Testis (tissue), 3 donors: Measurements from ENCODE around the gene CHIC1. TPM values are rescaled to one million over a fixed set of nuclear protein-coding genes. Genes with fewer than 3 reads are reported as not detected.
"Not testable (repeated sequence)": the region's sequence is repeated elsewhere in the genome, so short reads cannot be mapped to it uniquely, and the experiment has no call there.

Source experiments
- DNase-seq: peaks from one replicate; pipeline ENCODE4 v3.0.0-alpha.2; 2019
- H3K27ac ChIP-seq, 2 donors: fragments of 200-600 bp; sonication (generic); one replicate each; pipeline ENCODE4 v1.5.1; 2019
- H3K27me3 ChIP-seq: fragments of 200-600 bp; sonication (generic); one replicate; pipeline ENCODE4 v1.5.1; 2019
- H3K36me3 ChIP-seq: fragments of 200-600 bp; sonication (generic); one replicate; pipeline ENCODE4 v1.5.1; 2017; ENCODE audit warnings: low read depth; ENCODE audit errors: missing control alignments
- H3K4me1 ChIP-seq: fragments of 200-600 bp; sonication (generic); one replicate; pipeline ENCODE4 v1.5.1; 2019
- H3K4me3 ChIP-seq, 2 donors: fragments of 200-600 bp; sonication (generic); one replicate each; pipeline ENCODE4 v1.5.1; 2017 to 2019
- H3K9me3 ChIP-seq: fragments of 200-600 bp; sonication (generic); one replicate; pipeline ENCODE4 v1.5.1; 2017
- POLR2A ChIP-seq: fragments of 450-650 bp; IDR thresholded peaks from one replicate; pipeline ENCODE4 v1.6.1; 2017; ENCODE audit warnings: antibody characterized with exemption, mild to moderate bottlenecking, moderate library complexity
- WGBS, 2 donors: methylation state at CpG; one replicate each; pipeline ENCODE4 v1.1.5; 2018; 5-methylcytosine and 5-hydroxymethylcytosine counted together
- intact Hi-C: fragments of 100-400 bp; cut with DNase I; formaldehyde crosslinking; loops from one replicate; pipeline ENCODE4 v1.15.1; 2023; ENCODE audit warnings: low total_unique reads
- polyA plus RNA-seq: library from polyadenylated mRNA; stranded (reverse); fragments of 350-450 nt; fragmentation: Illumina TruSeq; extraction: RNeasy Lipid Tissue Mini Kit (QIAGEN cat#74804); gene quantifications from one replicate; pipeline ENCODE4 v1.2.3, GENCODE V29; 2014; ENCODE audit warnings: low read depth, low replicate concordance; ENCODE audit not compliant: insufficient read depth
- total RNA-seq, 2 donors: library from RNA; depleted of rRNA; stranded (reverse); fragments of >200 nt; gene quantifications; one replicate each; pipeline ENCODE4 v1.2.3, GENCODE V29; 2016
- TF ChIP-seq, protein P1 (sequence below), 3 experiments: fragments of 450-650 bp in 2 of 3; fragments of 200-600 bp in 1 of 3; sonication (generic) in 1 of 3; IDR thresholded peaks; one replicate each; pipeline ENCODE4 v1.5.1; 2016 to 2019; ENCODE audit warnings: antibody characterized with exemption in 3 of 3, mild to moderate bottlenecking in 2 of 3, moderate library complexity in 1 of 3

Gene CHIC1
- total and polyA plus RNA-seq, 3 donors from 2014 or later: 4.0 to 8.6 (median 7.8) TPM

DNA sequence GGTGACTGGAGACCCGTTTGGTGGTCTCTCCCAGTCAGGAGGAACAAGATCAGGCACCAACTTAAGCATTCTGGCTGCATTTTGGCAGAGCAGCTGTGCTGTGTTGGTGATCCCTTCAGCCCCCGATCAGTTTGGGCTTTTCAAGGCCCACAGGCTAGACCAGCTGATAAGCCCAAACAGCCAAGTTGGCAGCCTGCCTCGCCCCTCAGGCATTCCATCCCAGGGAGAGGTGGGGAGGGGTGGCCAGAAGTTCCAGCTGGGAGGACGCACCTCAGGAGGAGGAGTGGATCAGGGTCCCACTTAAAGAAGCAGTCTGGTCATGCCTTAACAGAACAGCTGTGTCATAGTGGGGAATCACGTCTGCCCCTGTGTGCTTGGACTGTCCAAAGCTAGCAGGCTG lies 105.8 kb downstream of the CHIC1 start:
- Histone ChIP-seq H3K27me3 (no peaks in the 10 kb centered on the region), H3K9me3 (no peaks in the 10 kb centered on the region), H3K4me3 (no peak overlapping the region), H3K4me1 (no peaks in the 10 kb centered on the region), H3K36me3 (no peaks in the 10 kb centered on the region), H3K27ac (no peak overlapping the region)
- WGBS, 2 donors: 21% methylated on average over 4 of the region's 5 CpGs; no CpG with 5 or more reads in 1 of the 2 donors
- DNase-seq: no peak
- TF ChIP-seq, protein P1, sequence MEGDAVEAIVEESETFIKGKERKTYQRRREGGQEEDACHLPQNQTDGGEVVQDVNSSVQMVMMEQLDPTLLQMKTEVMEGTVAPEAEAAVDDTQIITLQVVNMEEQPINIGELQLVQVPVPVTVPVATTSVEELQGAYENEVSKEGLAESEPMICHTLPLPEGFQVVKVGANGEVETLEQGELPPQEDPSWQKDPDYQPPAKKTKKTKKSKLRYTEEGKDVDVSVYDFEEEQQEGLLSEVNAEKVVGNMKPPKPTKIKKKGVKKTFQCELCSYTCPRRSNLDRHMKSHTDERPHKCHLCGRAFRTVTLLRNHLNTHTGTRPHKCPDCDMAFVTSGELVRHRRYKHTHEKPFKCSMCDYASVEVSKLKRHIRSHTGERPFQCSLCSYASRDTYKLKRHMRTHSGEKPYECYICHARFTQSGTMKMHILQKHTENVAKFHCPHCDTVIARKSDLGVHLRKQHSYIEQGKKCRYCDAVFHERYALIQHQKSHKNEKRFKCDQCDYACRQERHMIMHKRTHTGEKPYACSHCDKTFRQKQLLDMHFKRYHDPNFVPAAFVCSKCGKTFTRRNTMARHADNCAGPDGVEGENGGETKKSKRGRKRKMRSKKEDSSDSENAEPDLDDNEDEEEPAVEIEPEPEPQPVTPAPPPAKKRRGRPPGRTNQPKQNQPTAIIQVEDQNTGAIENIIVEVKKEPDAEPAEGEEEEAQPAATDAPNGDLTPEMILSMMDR (IDR thresholded peaks at IDR 0.05): no peak
- no peak for TF ChIP-seq POLR2A
- intact Hi-C loops: no loop called here

DNA sequence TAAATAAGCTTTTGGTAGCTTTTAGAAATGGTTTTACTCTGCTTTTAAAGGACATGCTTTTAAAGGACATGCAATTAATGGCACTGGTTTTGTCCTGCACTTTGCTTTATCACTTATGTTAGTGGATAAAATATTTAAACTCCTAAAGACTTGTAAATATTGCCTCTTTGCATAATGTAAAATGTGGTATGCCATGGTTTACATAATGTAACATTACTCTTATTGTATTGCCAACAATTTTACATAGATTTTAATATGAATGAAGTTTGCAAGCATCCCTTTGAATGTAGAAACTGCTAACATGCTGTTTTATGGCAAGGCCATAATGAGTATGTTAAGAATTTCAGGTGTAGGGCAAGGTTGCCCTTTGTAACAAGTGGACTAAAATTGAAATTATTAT lies 118.4 kb downstream of the CHIC1 start:
- no peak for DNase-seq
- TF ChIP-seq POLR2A: no peak
- TF ChIP-seq, protein P1 (IDR thresholded peaks at IDR 0.05): no peak
- Histone ChIP-seq H3K27ac (no peak overlapping the region), H3K4me1 (no peaks in the 10 kb centered on the region), H3K27me3 (no peaks in the 10 kb centered on the region), H3K4me3 (no peak overlapping the region), H3K36me3 (no peaks in the 10 kb centered on the region), H3K9me3 (no peaks in the 10 kb centered on the region)
- intact Hi-C loops: no loop called here

DNA sequence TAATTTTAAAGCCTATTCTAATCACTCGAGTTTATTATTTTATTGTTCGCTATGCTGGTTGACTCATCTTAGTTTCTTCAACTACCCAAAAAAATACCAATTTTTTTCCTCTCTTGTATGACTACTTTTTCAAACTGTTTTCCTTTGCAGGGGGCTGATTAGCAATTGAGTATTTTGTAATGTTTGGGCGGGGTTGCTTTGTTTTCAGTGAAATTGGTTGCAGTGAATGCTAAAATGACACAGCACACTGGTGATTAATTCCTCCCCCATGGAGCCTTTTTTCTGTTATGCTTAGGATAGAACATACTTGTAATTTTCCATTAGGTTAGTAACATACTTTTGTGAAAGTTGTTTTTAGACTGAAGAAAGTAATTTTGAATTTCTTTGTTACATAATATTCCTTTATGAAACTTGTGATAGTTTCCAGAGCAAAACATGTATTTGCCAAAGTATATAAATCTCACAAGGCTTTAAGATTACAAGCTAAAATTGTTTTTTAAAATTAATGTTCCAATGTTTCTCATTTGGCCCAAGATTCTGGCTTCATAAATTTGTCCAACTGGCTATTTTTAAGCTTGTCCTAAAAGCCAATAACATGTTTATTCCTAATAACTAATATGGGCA lies 120.4 kb downstream of the CHIC1 start:
- intact Hi-C loops: no loop called here
- 82 to 83% methylated on average over 3 of the region's 3 CpGs for WGBS, 2 donors

DNA sequence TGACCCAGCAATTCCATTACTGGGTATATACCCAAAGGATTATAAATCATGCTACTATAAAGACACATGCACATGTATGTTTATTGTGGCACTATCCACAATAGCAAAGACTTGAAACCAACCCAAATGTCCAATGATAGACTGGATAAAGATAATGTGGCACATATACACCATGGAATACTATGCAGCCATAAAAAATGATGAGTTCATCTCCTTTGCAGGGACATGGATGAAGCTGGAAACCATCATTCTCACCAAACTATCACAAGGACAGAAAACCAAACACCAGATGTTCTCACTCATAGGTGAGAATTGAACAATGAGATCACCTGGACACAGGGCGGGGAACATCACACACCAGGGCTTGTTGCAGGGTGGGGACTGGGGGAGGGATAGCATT lies 144.0 kb downstream of the CHIC1 start:
- H3K36me3 ChIP-seq, H3K27me3 ChIP-seq, H3K4me3 ChIP-seq, H3K4me1 ChIP-seq, H3K9me3 ChIP-seq, DNase-seq, intact Hi-C loops, H3K27ac ChIP-seq: not testable (repeated sequence)
- 80 to 100% methylated on average over 1 of the region's 1 CpG for WGBS, 2 donors

More for the DNA sequence above, 120.4 kb downstream of the CHIC1 start:
- Histone ChIP-seq H3K4me3 (no peak overlapping the region), H3K27me3 (no peaks in the 10 kb centered on the region), H3K9me3 (no peaks in the 10 kb centered on the region), H3K27ac (no peak overlapping the region), H3K4me1 (no peaks in the 10 kb centered on the region), H3K36me3 (no peaks in the 10 kb centered on the region)
- TF ChIP-seq, protein P1 (IDR thresholded peaks at IDR 0.05): no peak
- TF ChIP-seq POLR2A: no peak
- DNase-seq: no peak

DNA sequence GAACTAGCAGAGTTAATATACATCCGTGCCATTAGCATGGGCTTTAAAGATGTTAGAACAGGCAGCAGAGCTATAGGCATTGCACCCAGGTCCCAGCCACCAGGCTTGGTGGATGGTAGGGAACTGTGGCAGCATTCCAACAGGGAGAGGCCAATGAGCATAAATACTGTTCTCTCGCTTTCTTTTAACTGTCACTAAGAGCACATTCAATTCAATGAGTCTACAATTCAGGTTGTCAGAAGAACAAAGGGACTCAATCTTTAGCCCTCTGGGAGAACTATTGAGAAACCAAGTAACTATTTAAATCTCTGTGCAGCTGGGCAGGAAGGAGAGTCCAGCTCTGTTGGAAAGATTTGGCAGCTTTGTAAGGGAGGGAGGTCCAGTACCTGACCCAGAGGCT lies 165.6 kb downstream of the CHIC1 start:
- TF ChIP-seq POLR2A: no peak
- TF ChIP-seq, protein P1 (IDR thresholded peaks at IDR 0.05): no peak
- intact Hi-C loops: no loop called here
- Histone ChIP-seq H3K4me1 (no peaks in the 10 kb centered on the region), H3K4me3 (no peak overlapping the region), H3K9me3 (no peaks in the 10 kb centered on the region), H3K27me3 (no peaks in the 10 kb centered on the region), H3K27ac (no peak overlapping the region), H3K36me3 (no peaks in the 10 kb centered on the region)
- DNase-seq: no peak
- 68 to 83% methylated on average over 2 of the region's 2 CpGs for WGBS, 2 donors

Other genes with a start within 250 kb of the CHIC1 start
- gene CDX4, start 116.1 kb upstream of the CHIC1 start, total RNA-seq: under 1 TPM in 1 of 2 donors, not detected in 1; 0.25 TPM
- gene CDX4, start 116.1 kb upstream of the CHIC1 start, polyA plus RNA-seq: 0.21 TPM